HCT116 (cell line): ENCODE measurements around the gene KRTAP25-1. TPM values are rescaled to one million over a fixed set of nuclear protein-coding genes. Genes with fewer than 3 reads are reported as not detected.

ENCODE experiments used
- ATAC-seq: fragments of 200-7000 bp; cut with Tn5 transposase; 2 replicates; pipeline ENCODE4 v1.9.1; 2020; ENCODE audit warnings: mild to moderate bottlenecking, moderate library complexity
- BruUV-seq: library from RNA; stranded (reverse); fragments of 400-500 nt; replicated peaks from 2 replicates; lab custom pipeline; 2021; lab: Mats Ljungman, UMichigan
- CTCF ChIA-PET: fragments of 300-600 bp; sonication (Branson Sonifier 250); formaldehyde crosslinking; loops from one replicate; lab custom pipeline; 2021; ENCODE audit warnings: antibody characterized with exemption; lab: Charles Lee
- POLR2A ChIA-PET: fragments of 300-600, 350-600 bp; sonication (Branson Sonifier 250); formaldehyde crosslinking; loops from one replicate; lab custom pipeline; 2021; ENCODE audit warnings: antibody characterized with exemption; lab: Charles Lee
- RAD21 ChIA-PET, 2 experiments: fragments of 300-600 bp; sonication (Branson Sonifier 250); formaldehyde crosslinking; loops; one replicate each; lab custom pipeline; 2023; ENCODE audit warnings: low total read pairs in 2 of 2; ENCODE audit not compliant: uncharacterized antibody in 2 of 2, unreplicated experiment in 2 of 2, low non-redundant PET in 1 of 2; lab: Charles Lee
- DNase-seq: peaks from one replicate; pipeline ENCODE4 v3.0.0-alpha.2; 2010; ENCODE audit warnings: low read depth, low spot score
- H2AFZ ChIP-seq: fragments of 200-600 bp; shearing (Covaris generic), sonication (generic); 2 replicates; pipeline ENCODE4 v1.6.1; 2017; ENCODE audit warnings: low read depth, mixed run types, mixed read lengths, antibody characterized with exemption, low read length; ENCODE audit not compliant: poor library complexity, severe bottlenecking
- H3K27ac ChIP-seq: 2 replicates; pipeline ENCODE4 v1.5.1; 2012; ENCODE audit warnings: low read depth, low read length
- H3K27me3 ChIP-seq: fragments of 200-600 bp; sonication (generic); 2 replicates; pipeline ENCODE4 v1.6.1; 2016; ENCODE audit warnings: mixed run types, low read length, mixed read lengths; ENCODE audit not compliant: insufficient read depth
- H3K36me3 ChIP-seq, 2 experiments: fragments of 200-500 bp in 1 of 2; fragments of 200-600 bp in 1 of 2; sonication (Bioruptor generic) in 1 of 2; sonication (generic) in 1 of 2; 2 replicates each; pipeline versions ENCODE4 v1.5.1 to v1.6.1; 2014 to 2016; ENCODE audit warnings: low read length in 2 of 2, inconsistent platforms in 1 of 2, mixed read lengths in 1 of 2, mixed run types in 1 of 2; ENCODE audit not compliant: insufficient read depth in 2 of 2, control insufficient read depth in 1 of 2
- H3K4me1 ChIP-seq, 2 experiments: fragments of 200-600 bp in 1 of 2; sonication (generic) in 1 of 2; 2 replicates each; pipeline versions ENCODE4 v1.5.1 to v1.6.1; 2012 to 2017; ENCODE audit warnings: low read length in 2 of 2, inconsistent platforms in 1 of 2, mild to moderate bottlenecking in 1 of 2, mixed read lengths in 1 of 2, mixed run types in 1 of 2, moderate library complexity in 1 of 2; ENCODE audit not compliant: insufficient read depth in 2 of 2, control insufficient read depth in 1 of 2
- H3K4me2 ChIP-seq: fragments of 200-600 bp; sonication (generic); 2 replicates; pipeline ENCODE4 v1.6.1; 2017; ENCODE audit warnings: mixed run types, low read length, mixed read lengths
- H3K4me3 ChIP-seq, 2 experiments: fragments of 200-600 bp in 1 of 2; sonication (generic) in 1 of 2; replicated peaks in 1 of 2; 2 replicates each; pipeline ENCODE4 v1.5.1; 2011 to 2016; ENCODE audit warnings: low read length in 2 of 2, control low read depth in 1 of 2, low read depth in 1 of 2, mild to moderate bottlenecking in 1 of 2, mixed read lengths in 1 of 2, mixed run types in 1 of 2
- H3K79me2 ChIP-seq: fragments of 200-600 bp; sonication (generic); 2 replicates; pipeline ENCODE4 v1.6.1; 2017; ENCODE audit warnings: mild to moderate bottlenecking, mixed run types, low read length, moderate library complexity, mixed read lengths; ENCODE audit not compliant: insufficient read depth
- H3K9ac ChIP-seq: fragments of 200-600 bp; sonication (generic); 2 replicates; pipeline ENCODE4 v1.6.1; 2016; ENCODE audit warnings: low read length, mixed read lengths
- H3K9me2 ChIP-seq: fragments of 200-600 bp; sonication (generic), shearing (Covaris generic); 2 replicates; pipeline ENCODE4 v1.6.1; 2017; ENCODE audit warnings: mixed run types, mild to moderate bottlenecking, moderate library complexity; ENCODE audit not compliant: insufficient read depth
- H3K9me3 ChIP-seq, 2 experiments: fragments of 200-500 bp in 1 of 2; fragments of 200-600 bp in 1 of 2; sonication (Bioruptor generic) in 1 of 2; sonication (generic) in 1 of 2; 2 replicates each; pipeline ENCODE4 v1.6.1; 2014 to 2017; ENCODE audit warnings: low read length in 2 of 2, mixed read lengths in 2 of 2, inconsistent platforms in 1 of 2, low read depth in 1 of 2, mild to moderate bottlenecking in 1 of 2, mixed run types in 1 of 2, moderate library complexity in 1 of 2; ENCODE audit not compliant: control insufficient read depth in 1 of 2, insufficient read depth in 1 of 2
- H4K20me1 ChIP-seq: fragments of 200-600 bp; sonication (generic), shearing (Covaris generic); 2 replicates; pipeline ENCODE4 v1.6.1; 2017; ENCODE audit warnings: mixed run types, mild to moderate bottlenecking, moderate library complexity; ENCODE audit not compliant: insufficient read depth
- CEBPB ChIP-seq: IDR thresholded peaks from 2 replicates; pipeline ENCODE4 v1.6.1; 2012; ENCODE audit warnings: low read depth
- EGR1 ChIP-seq: IDR thresholded peaks from 2 replicates; pipeline ENCODE4 v1.6.1; 2012; ENCODE audit warnings: low read depth
- EZH2 ChIP-seq: fragments of 200-600 bp; sonication (generic); IDR thresholded peaks from 2 replicates; pipeline ENCODE4 v1.6.1; 2017; ENCODE audit warnings: antibody characterized with exemption, mixed run types
- FOSL1 ChIP-seq: IDR thresholded peaks from 2 replicates; pipeline ENCODE4 v1.6.1; 2012; ENCODE audit warnings: low read depth
- POLR2AphosphoS5 ChIP-seq: IDR thresholded peaks from 2 replicates; pipeline ENCODE4 v1.6.1; 2011; ENCODE audit warnings: mild to moderate bottlenecking, low read depth, low read length, moderate library complexity
- RAD21 ChIP-seq: IDR thresholded peaks from 2 replicates; pipeline ENCODE4 v1.6.1; 2012; ENCODE audit warnings: low read depth, mild to moderate bottlenecking
- SIN3A ChIP-seq: IDR thresholded peaks from 2 replicates; pipeline ENCODE4 v1.6.1; 2012; ENCODE audit warnings: low read depth
- SRF ChIP-seq: IDR thresholded peaks from 2 replicates; pipeline ENCODE4 v1.6.1; 2012; ENCODE audit warnings: low read depth
- TCF7L2 ChIP-seq: IDR thresholded peaks from 2 replicates; pipeline ENCODE4 v1.7.0; 2011; ENCODE audit warnings: borderline replicate concordance, inconsistent platforms; ENCODE audit not compliant: insufficient read depth, insufficient read length; ENCODE audit errors: extremely low read depth
- ZBTB33 ChIP-seq: IDR thresholded peaks from 2 replicates; pipeline ENCODE4 v1.6.1; 2011; ENCODE audit warnings: mild to moderate bottlenecking, low read length, moderate library complexity; ENCODE audit not compliant: insufficient replicate concordance; ENCODE audit errors: extremely low read depth
- ZFX ChIP-seq: fragments of 450-650 bp; IDR thresholded peaks from 2 replicates; pipeline ENCODE4 v1.6.1; 2017
- intact Hi-C: fragments of 100-400 bp; cut with micrococcal nuclease; formaldehyde crosslinking; loops from 2 replicates; pipeline ENCODE4 v1.10.0; 2022
- total RNA-seq: library from RNA; stranded (reverse); gene quantifications from one replicate; pipeline ENCODE4 v1.2.1, GENCODE V29; 2021; ENCODE audit not compliant: unreplicated experiment
- TF ChIP-seq, protein P1 (sequence below): IDR thresholded peaks from 2 replicates; pipeline ENCODE4 v1.6.1; 2012; ENCODE audit warnings: low read depth
- TF ChIP-seq, protein P2 (sequence below): IDR thresholded peaks from 2 replicates; pipeline ENCODE4 v1.6.1; 2012
- TF ChIP-seq, protein P3 (sequence below): IDR thresholded peaks from 2 replicates; pipeline ENCODE4 v1.6.1; 2012
- TF ChIP-seq, protein P4 (sequence below), 3 experiments: fragments of 200-600 bp in 1 of 3; sonication (generic) in 1 of 3; IDR thresholded peaks in 2 of 3; conservative IDR thresholded peaks in 1 of 3; 2 replicates each; pipeline ENCODE4 v1.5.1; 2012 to 2017; ENCODE audit warnings: low read depth in 2 of 3, low read length in 2 of 3, antibody characterized with exemption in 1 of 3, borderline replicate concordance in 1 of 3, control low read depth in 1 of 3, mild to moderate bottlenecking in 1 of 3, mixed read lengths in 1 of 3, mixed run types in 1 of 3, moderate library complexity in 1 of 3; ENCODE audit not compliant: insufficient read depth in 1 of 3

KRTAP25-1 gene
- total RNA-seq, 1 experiment from 2014 or later: not detected

GRCh38 chr21:30282850-30283249 lies 6.5 kb downstream of the KRTAP25-1 start, which contains the start of gene KRTAP24-1:
Gene KRTAP24-1 (minus strand): TSS chr21:30282950. CDS start chr21:30282932, 18 bp downstream.
- Histone ChIP-seq H3K9me2 (no peaks in the 10 kb centered on the region), H3K4me3 (no peak within 1 kb of the TSS), H3K27me3 (no peaks in the 10 kb centered on the region), H3K4me1 (no peaks in the 10 kb centered on the region), H3K4me2 (no peak within 1 kb of the TSS), H3K36me3 (no peaks in the 10 kb centered on the region), H3K9me3 (peaks cover 4 to 53% of the 10 kb centered on the region in 2 experiments; a peak in 2 of 4 replicates), H4K20me1 (no peaks in the 10 kb centered on the region), H2AFZ (no peak within 1 kb of the TSS), H3K27ac (no peak within 1 kb of the TSS), H3K79me2 (no peaks in the 10 kb centered on the region), H3K9ac (no peak within 1 kb of the TSS)
- BruUV-seq: no TSS peak
- POLR2A ChIA-PET: no interaction called here
- no peak for DNase-seq
- RAD21 ChIA-PET: no interaction called here
- CTCF ChIA-PET: no interaction called here
- intact Hi-C loops: no loop called here
- TF ChIP-seq POLR2AphosphoS5 (no peak), ZBTB33 (no peak), EGR1 (no peak), SRF (no peak), EZH2 (no peak), CEBPB (no peak), RAD21 (no peak), TCF7L2 (no peak), SIN3A (no peak), FOSL1 (no peak), ZFX (no peak)
- TF ChIP-seq, protein P1, sequence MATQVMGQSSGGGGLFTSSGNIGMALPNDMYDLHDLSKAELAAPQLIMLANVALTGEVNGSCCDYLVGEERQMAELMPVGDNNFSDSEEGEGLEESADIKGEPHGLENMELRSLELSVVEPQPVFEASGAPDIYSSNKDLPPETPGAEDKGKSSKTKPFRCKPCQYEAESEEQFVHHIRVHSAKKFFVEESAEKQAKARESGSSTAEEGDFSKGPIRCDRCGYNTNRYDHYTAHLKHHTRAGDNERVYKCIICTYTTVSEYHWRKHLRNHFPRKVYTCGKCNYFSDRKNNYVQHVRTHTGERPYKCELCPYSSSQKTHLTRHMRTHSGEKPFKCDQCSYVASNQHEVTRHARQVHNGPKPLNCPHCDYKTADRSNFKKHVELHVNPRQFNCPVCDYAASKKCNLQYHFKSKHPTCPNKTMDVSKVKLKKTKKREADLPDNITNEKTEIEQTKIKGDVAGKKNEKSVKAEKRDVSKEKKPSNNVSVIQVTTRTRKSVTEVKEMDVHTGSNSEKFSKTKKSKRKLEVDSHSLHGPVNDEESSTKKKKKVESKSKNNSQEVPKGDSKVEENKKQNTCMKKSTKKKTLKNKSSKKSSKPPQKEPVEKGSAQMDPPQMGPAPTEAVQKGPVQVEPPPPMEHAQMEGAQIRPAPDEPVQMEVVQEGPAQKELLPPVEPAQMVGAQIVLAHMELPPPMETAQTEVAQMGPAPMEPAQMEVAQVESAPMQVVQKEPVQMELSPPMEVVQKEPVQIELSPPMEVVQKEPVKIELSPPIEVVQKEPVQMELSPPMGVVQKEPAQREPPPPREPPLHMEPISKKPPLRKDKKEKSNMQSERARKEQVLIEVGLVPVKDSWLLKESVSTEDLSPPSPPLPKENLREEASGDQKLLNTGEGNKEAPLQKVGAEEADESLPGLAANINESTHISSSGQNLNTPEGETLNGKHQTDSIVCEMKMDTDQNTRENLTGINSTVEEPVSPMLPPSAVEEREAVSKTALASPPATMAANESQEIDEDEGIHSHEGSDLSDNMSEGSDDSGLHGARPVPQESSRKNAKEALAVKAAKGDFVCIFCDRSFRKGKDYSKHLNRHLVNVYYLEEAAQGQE: no peak
- TF ChIP-seq, protein P2, sequence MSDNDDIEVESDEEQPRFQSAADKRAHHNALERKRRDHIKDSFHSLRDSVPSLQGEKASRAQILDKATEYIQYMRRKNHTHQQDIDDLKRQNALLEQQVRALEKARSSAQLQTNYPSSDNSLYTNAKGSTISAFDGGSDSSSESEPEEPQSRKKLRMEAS: no peak
- TF ChIP-seq, protein P3, sequence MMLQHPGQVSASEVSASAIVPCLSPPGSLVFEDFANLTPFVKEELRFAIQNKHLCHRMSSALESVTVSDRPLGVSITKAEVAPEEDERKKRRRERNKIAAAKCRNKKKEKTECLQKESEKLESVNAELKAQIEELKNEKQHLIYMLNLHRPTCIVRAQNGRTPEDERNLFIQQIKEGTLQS: no peak
- TF ChIP-seq, protein P4, sequence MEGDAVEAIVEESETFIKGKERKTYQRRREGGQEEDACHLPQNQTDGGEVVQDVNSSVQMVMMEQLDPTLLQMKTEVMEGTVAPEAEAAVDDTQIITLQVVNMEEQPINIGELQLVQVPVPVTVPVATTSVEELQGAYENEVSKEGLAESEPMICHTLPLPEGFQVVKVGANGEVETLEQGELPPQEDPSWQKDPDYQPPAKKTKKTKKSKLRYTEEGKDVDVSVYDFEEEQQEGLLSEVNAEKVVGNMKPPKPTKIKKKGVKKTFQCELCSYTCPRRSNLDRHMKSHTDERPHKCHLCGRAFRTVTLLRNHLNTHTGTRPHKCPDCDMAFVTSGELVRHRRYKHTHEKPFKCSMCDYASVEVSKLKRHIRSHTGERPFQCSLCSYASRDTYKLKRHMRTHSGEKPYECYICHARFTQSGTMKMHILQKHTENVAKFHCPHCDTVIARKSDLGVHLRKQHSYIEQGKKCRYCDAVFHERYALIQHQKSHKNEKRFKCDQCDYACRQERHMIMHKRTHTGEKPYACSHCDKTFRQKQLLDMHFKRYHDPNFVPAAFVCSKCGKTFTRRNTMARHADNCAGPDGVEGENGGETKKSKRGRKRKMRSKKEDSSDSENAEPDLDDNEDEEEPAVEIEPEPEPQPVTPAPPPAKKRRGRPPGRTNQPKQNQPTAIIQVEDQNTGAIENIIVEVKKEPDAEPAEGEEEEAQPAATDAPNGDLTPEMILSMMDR (IDR thresholded peaks at IDR 0.05 in 2 of 3, conservative IDR thresholded peaks at IDR 0.05 in 1 of 3; ENCODE audit: borderline replicate concordance in 1 of 3, insufficient read depth in 1 of 3, low read depth in 2 of 3, low read length in 2 of 3): no peak
- ATAC-seq: no peak
